NCI-H774 (cell line): Measurements from ENCODE around the gene ATP9A.
"Not testable (repeated sequence)": the region's sequence is repeated elsewhere in the genome, so short reads cannot be mapped to it uniquely, and the experiment has no call there.

Experiments used
- DNase-seq: peaks from one replicate; lab custom pipeline; 2025; lab: John Stamatoyannopoulos, UW

ATP9A gene

DNA sequence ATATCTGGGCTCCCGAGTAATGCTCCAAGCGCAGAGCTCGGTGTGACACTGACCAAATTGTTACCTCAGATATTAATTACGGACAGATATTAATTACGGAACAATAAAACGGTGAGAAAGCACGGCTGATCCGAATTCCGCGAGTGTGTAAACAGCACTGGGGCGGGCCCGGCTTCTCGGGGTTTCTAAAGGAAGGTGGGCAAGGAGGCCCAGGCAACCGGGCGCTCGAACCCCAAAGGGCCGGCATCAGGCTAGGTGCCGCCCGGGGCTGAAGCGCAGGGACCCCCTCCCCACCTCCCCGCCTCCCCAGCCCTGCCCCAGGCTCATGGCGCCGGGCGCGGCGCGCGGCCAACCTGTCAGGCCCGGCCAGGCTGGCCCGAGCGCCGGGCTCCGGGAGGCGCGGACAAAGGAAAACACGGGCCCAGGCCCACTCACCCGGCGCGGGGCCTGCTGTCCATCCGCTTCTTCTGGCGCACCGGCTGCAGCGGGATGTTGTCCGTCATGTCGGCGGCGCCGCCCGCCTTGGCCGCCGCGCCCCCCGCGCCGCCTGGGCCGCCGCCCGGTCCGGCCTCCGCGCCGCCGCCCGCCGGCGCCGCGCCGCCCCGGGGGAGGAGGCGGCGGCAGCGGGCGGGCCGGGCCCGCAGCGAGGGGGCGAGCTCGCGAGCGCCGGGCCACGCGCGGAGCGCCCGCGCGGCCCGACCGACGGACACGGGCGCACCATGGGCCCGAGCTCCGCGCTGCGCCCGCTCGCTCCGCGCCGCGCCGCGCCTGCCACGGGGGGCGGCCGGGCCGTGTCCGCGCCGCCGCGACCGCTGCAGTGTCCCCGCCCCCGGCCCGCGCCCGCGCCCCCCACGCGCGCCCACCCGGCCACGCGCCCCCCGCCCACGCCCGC is at the start of gene ATP9A:
Gene ATP9A, minus strand, starts transcription at position 524 of the 892 bp plus-strand sequence. Its CDS starts 21 bp downstream, at position 503.
- DNase-seq, result no peak

GRCh38 chr20:51816856-51817255 is 48.7 kb upstream of the ATP9A start:
- not testable (repeated sequence) for DNase-seq

DNA sequence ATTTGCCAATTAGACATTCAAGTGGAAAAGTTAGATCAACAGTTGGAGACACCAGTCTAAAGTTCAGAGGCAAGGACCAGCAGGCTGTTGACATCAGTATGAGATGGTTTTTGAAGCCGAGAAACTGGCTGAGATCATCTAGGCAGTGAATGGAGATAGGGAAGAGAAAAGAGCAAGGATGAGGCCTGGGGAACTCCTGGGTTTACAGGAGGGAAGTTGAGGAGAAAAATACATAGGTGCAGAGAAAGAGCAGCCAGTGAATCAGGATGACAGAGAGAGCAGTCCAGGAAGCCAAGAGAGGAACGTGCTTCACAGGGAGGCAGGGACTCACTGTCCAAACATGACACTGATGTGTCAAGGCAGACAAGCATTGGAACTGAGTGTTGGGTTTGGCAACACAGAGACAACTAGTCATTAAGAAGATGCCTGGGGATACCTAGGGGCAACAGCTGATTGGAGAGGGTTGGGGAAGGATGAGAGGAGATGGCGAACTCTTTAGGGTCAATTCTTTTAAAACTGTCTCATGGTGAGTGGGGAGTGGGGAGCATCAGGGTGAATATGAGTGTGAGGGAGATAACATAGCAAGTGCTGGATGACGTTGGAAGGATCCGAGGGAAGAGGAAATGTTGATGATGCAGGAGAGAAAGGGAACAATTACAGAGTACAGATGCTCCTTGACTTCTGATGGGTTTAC is 47.3 kb upstream of the ATP9A start:
- no peak for DNase-seq

DNA sequence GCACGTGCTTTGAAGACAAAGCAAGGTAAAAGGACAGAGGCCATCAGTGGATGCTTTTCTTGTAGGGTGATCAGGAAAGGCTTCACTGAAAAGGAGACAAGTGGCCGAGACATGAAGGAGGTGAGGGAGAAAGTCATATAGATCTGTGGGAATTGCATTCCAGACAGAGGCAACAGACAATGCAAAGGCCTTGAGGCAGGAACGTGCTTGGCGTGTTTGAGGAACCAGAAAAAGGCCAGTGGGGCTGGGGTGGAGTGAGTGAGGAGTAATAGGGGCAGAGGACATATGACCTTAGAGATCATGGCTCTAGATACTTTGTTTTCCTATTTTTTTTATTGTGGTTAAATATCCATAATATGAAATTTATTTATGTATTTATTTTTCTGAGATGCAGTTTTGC is 44.7 kb upstream of the ATP9A start:
- no peak for DNase-seq

- DNase-seq, result no peak
Measured at GRCh38 chr20:51811514-51812128, 43.4 kb upstream of the ATP9A start.

DNA sequence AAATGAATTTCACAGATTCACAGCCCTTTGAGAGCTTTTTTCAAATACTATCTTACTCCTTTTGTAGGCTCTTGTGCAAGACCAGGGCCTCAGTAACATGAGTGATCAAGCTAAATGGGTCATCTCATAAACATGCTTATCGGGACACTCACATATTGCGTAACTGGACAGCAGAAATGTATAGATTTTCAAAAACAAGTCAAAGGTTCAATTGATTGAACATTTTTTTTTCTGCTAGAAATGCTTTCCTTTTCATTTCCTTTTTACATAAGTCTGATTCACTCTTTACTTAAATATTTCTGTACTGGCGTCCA is 42.8 kb upstream of the ATP9A start:
- no peak for DNase-seq

DNA sequence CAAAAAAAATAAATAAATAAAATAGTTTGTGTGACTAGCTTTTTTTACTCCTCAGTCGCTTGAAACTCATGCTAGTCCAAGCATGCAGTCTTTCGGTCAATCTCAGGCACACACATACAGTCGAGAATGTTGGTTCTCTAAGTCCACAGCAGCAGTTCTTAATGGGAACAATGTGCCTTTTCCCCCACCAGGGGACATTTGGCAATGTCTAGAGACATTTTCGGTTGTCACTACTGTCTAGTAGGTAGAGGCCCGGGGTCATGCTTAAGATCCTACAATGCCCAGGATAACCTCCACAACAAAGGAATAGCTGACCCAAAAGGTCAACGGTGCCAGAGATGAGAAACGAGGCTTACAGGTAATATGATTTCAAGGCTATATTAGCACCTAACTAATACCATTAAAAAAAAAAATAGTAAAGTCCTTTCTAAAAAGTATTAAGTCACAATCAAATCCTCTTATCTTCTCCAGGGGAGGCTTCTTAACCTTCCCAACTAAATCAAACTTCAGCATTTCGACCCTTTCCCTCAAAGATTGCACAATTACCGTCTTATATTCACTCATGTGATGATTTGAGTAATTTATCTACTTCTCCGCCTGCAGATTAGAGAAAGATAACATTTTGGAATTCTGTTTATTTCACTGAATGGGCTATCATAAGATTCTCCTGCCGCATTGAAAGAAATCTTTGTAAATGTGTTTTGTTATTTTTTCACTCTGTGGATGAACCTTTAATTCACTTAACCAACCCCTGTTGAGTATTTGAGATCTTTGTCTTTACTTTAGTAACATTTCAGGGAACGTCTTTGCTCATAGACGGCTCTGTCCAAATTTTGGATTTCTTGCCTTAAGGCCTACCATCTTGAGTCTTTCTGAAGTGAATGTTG is 42.2 kb upstream of the ATP9A start:
- no peak for DNase-seq

GRCh38 chr20:51807720-51808250 is 39.6 kb upstream of the ATP9A start:
- DNase-seq, result no peak

DNA sequence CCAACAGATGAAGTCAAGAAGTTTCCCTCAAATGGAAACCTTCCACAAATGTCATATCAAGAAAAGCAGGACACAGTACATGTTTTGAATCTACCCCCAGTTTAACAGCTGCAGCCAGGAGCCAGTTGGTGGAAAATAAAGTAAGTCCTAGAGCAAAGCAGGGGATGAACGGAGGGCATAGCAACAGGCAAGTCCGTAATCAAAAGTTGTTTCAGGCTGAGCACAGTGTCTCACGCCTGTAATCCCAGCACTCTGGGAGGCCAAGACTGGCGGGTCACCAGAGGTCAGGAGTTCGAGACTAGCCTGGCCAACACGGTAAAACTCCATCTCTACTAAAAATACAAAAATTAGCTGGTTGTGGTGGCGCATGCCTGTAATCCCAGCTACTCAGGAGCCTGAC is 36.6 kb upstream of the ATP9A start:
- no peak for DNase-seq

GRCh38 chr20:51803148-51803854 is 35.1 kb upstream of the ATP9A start:
- DNase-seq, result no peak

GRCh38 chr20:51802170-51802751 is 34.1 kb upstream of the ATP9A start, which contains the start of gene SALL4:
SALL4 (minus strand) TSS chr20:51802521; CDS start chr20:51802408, 113 bp downstream.
- DNase-seq, result no peak

DNA sequence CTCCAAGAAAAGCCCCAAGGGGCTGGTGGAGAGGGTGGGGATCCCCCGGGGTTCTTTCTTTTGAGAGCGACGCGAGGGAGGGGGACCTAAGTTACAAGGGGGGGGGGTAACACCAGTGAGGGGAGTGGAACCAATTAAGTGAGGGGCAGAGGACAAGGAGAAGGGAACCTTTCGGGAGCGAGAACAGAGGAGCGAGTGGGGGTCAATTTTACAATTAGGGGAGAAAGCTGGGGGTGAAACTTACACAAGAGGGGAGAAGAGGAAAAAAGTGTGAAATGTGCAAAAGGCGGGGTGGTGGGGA is 33.6 kb upstream of the ATP9A start:
- DNase-seq, result no peak

DNA sequence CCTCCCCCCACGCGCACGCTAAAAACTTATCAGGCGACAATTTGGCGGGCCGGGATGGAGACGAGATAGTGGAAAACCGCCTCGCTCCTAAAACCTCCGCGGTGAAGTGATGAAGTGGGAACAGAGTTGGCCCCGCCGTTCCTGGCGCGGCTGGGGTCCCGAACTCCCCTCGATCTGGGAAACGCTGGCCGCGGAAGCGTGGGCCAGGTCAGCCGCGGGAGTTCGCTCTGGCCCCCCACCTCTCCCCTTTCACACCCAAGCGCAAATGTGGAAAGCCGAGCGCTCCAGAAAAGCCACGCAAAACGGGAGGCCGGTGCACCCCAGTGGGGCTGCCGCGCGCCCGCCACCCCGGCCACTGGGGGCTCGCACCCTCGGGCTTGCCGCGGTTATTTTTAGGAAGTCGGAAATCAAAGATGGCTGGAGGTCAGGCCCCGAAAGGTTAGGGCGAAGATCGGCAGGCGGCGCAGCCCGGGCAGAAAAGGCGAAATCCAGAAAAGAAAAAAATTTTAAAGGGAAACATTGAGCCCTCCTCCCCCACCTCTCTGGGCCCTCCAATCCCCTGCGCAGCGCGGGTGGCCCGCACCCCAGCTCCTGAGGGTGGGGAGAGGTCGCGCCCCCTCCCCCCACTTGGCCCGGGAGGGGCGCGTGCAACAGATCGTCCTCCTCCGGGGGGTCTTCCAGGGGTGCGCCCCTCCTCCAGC is 33.1 kb upstream of the ATP9A start:
- DNase-seq, result no peak

DNA sequence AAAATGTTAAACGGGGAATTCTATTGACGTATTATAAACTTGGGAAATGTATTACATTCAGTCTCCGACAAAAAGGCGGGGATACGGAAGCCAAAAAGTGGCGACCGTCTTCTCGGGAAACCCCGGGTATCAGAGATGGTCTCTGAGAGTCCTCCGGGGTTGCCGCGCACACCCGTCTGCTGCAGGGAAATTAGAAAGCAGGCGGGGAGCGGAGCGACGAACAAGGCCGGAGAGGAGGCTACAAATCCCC is 32.6 kb upstream of the ATP9A start:
- DNase-seq, result no peak

GRCh38 chr20:51800060-51800871 is 32.1 kb upstream of the ATP9A start:
- peak; percentile 51 for DNase-seq

DNA sequence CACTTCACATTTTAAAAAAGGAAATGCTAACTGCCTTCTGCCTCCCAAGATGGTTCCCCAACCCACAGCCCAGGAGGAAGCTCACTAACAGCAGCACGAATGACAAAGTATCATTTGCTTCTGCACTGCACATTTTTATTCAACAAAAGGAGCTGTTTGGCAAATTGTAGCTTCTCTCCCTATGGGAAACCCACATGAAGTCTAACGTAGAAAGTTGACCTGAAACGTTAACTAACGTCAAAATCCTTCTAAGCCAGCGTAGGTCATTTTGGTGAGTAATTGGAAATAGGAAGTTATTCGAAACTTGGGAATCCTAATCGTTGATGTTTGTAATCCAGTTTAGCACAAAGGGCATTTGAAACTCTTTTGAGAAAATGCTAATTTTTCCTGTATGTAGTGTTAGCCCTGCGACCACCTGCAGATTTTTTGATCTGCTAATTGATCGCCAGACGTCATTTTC is 31.2 kb upstream of the ATP9A start:
- no peak for DNase-seq

- no peak for DNase-seq
Measured at GRCh38 chr20:51797357-51798025, 29.3 kb upstream of the ATP9A start.

GRCh38 chr20:51796340-51796739 is 28.1 kb upstream of the ATP9A start:
- DNase-seq, result no peak

DNA sequence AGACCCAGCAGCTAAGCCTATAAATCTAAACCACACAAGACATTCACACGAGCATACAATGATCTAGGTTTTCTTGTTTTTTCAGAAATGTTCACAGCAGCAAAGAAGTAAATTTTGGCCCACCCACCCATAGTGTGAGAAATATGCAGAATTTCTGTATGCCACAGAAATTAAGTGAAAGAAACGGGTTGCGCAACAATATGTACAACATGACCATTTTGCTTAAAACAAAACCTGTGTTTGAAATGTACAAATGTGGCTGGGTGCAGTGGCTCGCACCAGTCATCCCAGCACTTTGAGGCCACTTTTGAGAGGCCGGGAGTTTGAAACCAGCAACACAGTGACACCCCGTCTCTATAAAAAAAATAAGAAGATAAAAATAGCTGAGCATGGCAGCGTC is 24.8 kb upstream of the ATP9A start:
- no peak for DNase-seq
